ENCODE data around the gene CSPG5. TPM values are rescaled to one million over a fixed set of nuclear protein-coding genes. Genes with fewer than 3 reads are reported as not detected.

Gene CSPG5
- polyA plus RNA-seq, 1 experiment, result not detected

GRCh38 chr3:47610583-47610982 lies 31.9 kb upstream of the CSPG5 start:
- CTCF ChIA-PET, result no interaction called here
- no peak for TF ChIP-seq CTCF (IDR thresholded peaks at IDR 0.05; ENCODE audit: low read depth, low read length)

GRCh38 chr3:47607335-47607734 lies 28.7 kb upstream of the CSPG5 start:
- DNase-seq (ENCODE audit: low read depth, low spot score), result no peak
- POLR2A ChIA-PET, result no interaction called here
- no peaks in the 10 kb centered on the region for H3K9me3 ChIP-seq (ENCODE audit: control insufficient read depth, insufficient read depth, low read length)
- CTCF ChIA-PET, result no interaction called here
- no peak overlapping the region for H3K4me3 ChIP-seq (ENCODE audit: low read depth, low read length)
- no peak overlapping the region for H3K27ac ChIP-seq (ENCODE audit: low read depth, low read length)
- no peak for TF ChIP-seq CTCF (IDR thresholded peaks at IDR 0.05; ENCODE audit: low read depth, low read length)
- no peaks in the 10 kb centered on the region for H3K27me3 ChIP-seq (ENCODE audit: control insufficient read depth, insufficient read depth, low read length)

More at GRCh38 chr3:47610583-47610982, 31.9 kb upstream of the CSPG5 start:
- no peak overlapping the region for H3K4me3 ChIP-seq (ENCODE audit: low read depth, low read length)
- POLR2A ChIA-PET, result no interaction called here
- no peaks in the 10 kb centered on the region for H3K27me3 ChIP-seq (ENCODE audit: control insufficient read depth, insufficient read depth, low read length)
- H3K9me3 ChIP-seq (ENCODE audit: control insufficient read depth, insufficient read depth, low read length), result no peaks in the 10 kb centered on the region
- H3K27ac ChIP-seq (ENCODE audit: low read depth, low read length), result no peak overlapping the region
- DNase-seq (ENCODE audit: low read depth, low spot score), result no peak

- Histone ChIP-seq H3K4me3 (ENCODE audit: low read depth, low read length) (no peak overlapping the region), H3K9me3 (ENCODE audit: control insufficient read depth, insufficient read depth, low read length) (no peaks in the 10 kb centered on the region), H3K27me3 (ENCODE audit: control insufficient read depth, insufficient read depth, low read length) (no peaks in the 10 kb centered on the region), H3K27ac (ENCODE audit: low read depth, low read length) (no peak overlapping the region)
- POLR2A ChIA-PET, result interaction anchor here (0.7 kb wide), 1 partner anchor 210 kb away, joined by 3 read pairs; no protein-coding TSS in a partner anchor
- no peak for DNase-seq (ENCODE audit: low read depth, low spot score)
- no peak for TF ChIP-seq CTCF (IDR thresholded peaks at IDR 0.05; ENCODE audit: low read depth, low read length)
- CTCF ChIA-PET, result interaction anchor here (0.8 kb wide), 1 partner anchor 185 kb away, joined by 5 read pairs; no protein-coding TSS in a partner anchor
Observed at GRCh38 chr3:47606165-47606564, 27.5 kb upstream of the CSPG5 start.

GRCh38 chr3:47605652-47606051 lies 27.0 kb upstream of the CSPG5 start:
- no peaks in the 10 kb centered on the region for H3K27me3 ChIP-seq (ENCODE audit: control insufficient read depth, insufficient read depth, low read length)
- H3K9me3 ChIP-seq (ENCODE audit: control insufficient read depth, insufficient read depth, low read length), result no peaks in the 10 kb centered on the region
- H3K4me3 ChIP-seq (ENCODE audit: low read depth, low read length), result no peak overlapping the region
- TF ChIP-seq CTCF (IDR thresholded peaks at IDR 0.05; ENCODE audit: low read depth, low read length), result no peak
- ChIA-PET CTCF (no interaction called here), POLR2A (interaction anchor here (0.7 kb wide), 1 partner anchor 210 kb away, joined by 3 read pairs; no protein-coding TSS in a partner anchor)
- H3K27ac ChIP-seq (ENCODE audit: low read depth, low read length), result no peak overlapping the region
- no peak for DNase-seq (ENCODE audit: low read depth, low spot score)

GRCh38 chr3:47604145-47604544 lies 25.5 kb upstream of the CSPG5 start:
- no peak for DNase-seq (ENCODE audit: low read depth, low spot score)
- Histone ChIP-seq H3K9me3 (ENCODE audit: control insufficient read depth, insufficient read depth, low read length) (no peaks in the 10 kb centered on the region), H3K27me3 (ENCODE audit: control insufficient read depth, insufficient read depth, low read length) (no peaks in the 10 kb centered on the region), H3K27ac (ENCODE audit: low read depth, low read length) (no peak overlapping the region), H3K4me3 (ENCODE audit: low read depth, low read length) (no peak overlapping the region)
- POLR2A ChIA-PET, result no interaction called here
- CTCF ChIA-PET, result interaction anchor here (0.6 kb wide), 1 partner anchor 217 kb away, joined by 3 read pairs; no protein-coding TSS in a partner anchor
- TF ChIP-seq CTCF (IDR thresholded peaks at IDR 0.05; ENCODE audit: low read depth, low read length), result no peak
